Measurements from ENCODE around the gene PEAK1. TPM values are rescaled to one million over a fixed set of nuclear protein-coding genes. Genes with fewer than 3 reads are reported as not detected.

Gene PEAK1
- total and polyA plus RNA-seq, 9 of the 15 experiments (the other 6 are each of a cell fraction or from before 2014, with no cell fraction given) = 0.99 to 22.4 (median 10.8) TPM

DNA sequence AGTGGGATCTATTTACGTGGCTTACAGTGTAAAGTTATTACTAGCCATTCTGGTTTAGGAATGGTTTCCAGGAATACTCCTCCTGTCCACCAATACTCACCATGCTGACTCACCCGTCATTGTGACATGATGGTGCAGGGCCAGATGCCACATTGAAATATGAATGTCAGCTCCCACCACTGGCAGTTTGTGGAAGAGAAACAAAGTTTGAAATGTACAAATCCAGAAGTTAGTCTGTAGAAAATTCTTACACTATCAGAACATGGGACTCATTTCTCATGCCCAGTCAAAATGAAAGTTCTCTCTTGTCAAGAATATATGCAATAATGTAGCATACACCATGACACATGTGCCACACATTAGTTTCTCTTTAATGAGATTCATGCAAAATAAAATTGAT, 334.6 kb downstream of the PEAK1 start (continued):
- TF ChIP-seq CREB3L1 (IDR thresholded peaks at IDR 0.05; ENCODE audit: borderline replicate concordance, low read depth) (no peak), SMC3 (conservative IDR thresholded peaks at IDR 0.05; ENCODE audit: insufficient read depth, low read depth, low read length) (no peak), NFIC (IDR thresholded peaks at IDR 0.05) (no peak), NFIX (CRISPR knock-in tag; IDR thresholded peaks at IDR 0.05; ENCODE audit: low read depth) (no peak), MIER1 (IDR thresholded peaks at IDR 0.05; ENCODE audit: low read depth) (no peak), POLR2G (IDR thresholded peaks at IDR 0.05; ENCODE audit: low read depth, low read length) (no peak), TAF1 (IDR thresholded peaks at IDR 0.05; ENCODE audit: control insufficient read depth, extremely low read depth, insufficient read depth, low read length, severe bottlenecking) (no peak), BCL6 (CRISPR knock-in tag; IDR thresholded peaks at IDR 0.05) (no peak), NRF1 (conservative IDR thresholded peaks at IDR 0.05 in 1 of 2, IDR thresholded peaks at IDR 0.05 in 1 of 2) (no peak), HDAC8 (tag; IDR thresholded peaks at IDR 0.05) (no peak), ILK (tag; IDR thresholded peaks at IDR 0.05; ENCODE audit: borderline replicate concordance, low read depth) (no peak), SUPT5H (IDR thresholded peaks at IDR 0.05) (no peak), KDM1A (IDR thresholded peaks at IDR 0.05) (no peak), RBM39 (optimal IDR thresholded peaks at IDR 0.05; ENCODE audit: low read depth, low read length) (no peak), MAZ (CRISPR knock-in tag; conservative IDR thresholded peaks at IDR 0.05 in 1 of 2, IDR thresholded peaks at IDR 0.05 in 1 of 2) (0 out of 4 replicates have a peak, but pooled peaks of 1 of the 2 experiments have one; percentile 19), MEF2D (tag; conservative IDR thresholded peaks at IDR 0.05; ENCODE audit: low read depth) (no peak), SREBF2 (CRISPR knock-in tag; IDR thresholded peaks at IDR 0.05) (no peak), ZNF217 (CRISPR knock-in tag; IDR thresholded peaks at IDR 0.05) (no peak), MLLT1 (IDR thresholded peaks at IDR 0.05) (no peak)
- TF ChIP-seq, protein P1, sequence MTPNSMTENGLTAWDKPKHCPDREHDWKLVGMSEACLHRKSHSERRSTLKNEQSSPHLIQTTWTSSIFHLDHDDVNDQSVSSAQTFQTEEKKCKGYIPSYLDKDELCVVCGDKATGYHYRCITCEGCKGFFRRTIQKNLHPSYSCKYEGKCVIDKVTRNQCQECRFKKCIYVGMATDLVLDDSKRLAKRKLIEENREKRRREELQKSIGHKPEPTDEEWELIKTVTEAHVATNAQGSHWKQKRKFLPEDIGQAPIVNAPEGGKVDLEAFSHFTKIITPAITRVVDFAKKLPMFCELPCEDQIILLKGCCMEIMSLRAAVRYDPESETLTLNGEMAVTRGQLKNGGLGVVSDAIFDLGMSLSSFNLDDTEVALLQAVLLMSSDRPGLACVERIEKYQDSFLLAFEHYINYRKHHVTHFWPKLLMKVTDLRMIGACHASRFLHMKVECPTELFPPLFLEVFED (CRISPR knock-in tag; conservative IDR thresholded peaks at IDR 0.05) = no peak
- TF ChIP-seq, protein P2, sequence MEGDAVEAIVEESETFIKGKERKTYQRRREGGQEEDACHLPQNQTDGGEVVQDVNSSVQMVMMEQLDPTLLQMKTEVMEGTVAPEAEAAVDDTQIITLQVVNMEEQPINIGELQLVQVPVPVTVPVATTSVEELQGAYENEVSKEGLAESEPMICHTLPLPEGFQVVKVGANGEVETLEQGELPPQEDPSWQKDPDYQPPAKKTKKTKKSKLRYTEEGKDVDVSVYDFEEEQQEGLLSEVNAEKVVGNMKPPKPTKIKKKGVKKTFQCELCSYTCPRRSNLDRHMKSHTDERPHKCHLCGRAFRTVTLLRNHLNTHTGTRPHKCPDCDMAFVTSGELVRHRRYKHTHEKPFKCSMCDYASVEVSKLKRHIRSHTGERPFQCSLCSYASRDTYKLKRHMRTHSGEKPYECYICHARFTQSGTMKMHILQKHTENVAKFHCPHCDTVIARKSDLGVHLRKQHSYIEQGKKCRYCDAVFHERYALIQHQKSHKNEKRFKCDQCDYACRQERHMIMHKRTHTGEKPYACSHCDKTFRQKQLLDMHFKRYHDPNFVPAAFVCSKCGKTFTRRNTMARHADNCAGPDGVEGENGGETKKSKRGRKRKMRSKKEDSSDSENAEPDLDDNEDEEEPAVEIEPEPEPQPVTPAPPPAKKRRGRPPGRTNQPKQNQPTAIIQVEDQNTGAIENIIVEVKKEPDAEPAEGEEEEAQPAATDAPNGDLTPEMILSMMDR (IDR thresholded peaks at IDR 0.05 in 2 of 3, conservative IDR thresholded peaks at IDR 0.05 in 1 of 3; ENCODE audit: insufficient read depth in 2 of 3, low read depth in 1 of 3, low read length in 3 of 3) = 0 out of 6 replicates have a peak, but pooled peaks of 1 of the 3 experiments have one; percentile 2
- TF ChIP-seq, protein P3, sequence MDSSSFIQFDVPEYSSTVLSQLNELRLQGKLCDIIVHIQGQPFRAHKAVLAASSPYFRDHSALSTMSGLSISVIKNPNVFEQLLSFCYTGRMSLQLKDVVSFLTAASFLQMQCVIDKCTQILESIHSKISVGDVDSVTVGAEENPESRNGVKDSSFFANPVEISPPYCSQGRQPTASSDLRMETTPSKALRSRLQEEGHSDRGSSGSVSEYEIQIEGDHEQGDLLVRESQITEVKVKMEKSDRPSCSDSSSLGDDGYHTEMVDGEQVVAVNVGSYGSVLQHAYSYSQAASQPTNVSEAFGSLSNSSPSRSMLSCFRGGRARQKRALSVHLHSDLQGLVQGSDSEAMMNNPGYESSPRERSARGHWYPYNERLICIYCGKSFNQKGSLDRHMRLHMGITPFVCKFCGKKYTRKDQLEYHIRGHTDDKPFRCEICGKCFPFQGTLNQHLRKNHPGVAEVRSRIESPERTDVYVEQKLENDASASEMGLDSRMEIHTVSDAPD (CRISPR knock-in tag; IDR thresholded peaks at IDR 0.05) = no peak

Data from K562 (cell line).